Endothelial cell of umbilical vein (primary cell): ENCODE measurements around the gene HECW1. TPM values are rescaled to one million over a fixed set of nuclear protein-coding genes. Genes with fewer than 3 reads are reported as not detected.

Experiments
- BruUV-seq: library from RNA; stranded (reverse); fragments of 400-500 nt; replicated peaks from 2 replicates; lab custom pipeline; 2021; lab: Mats Ljungman, UMichigan
- CTCF ChIA-PET: fragments of 300-600, 350-600 bp; sonication (Branson Sonifier 250); formaldehyde crosslinking; loops from one replicate; lab custom pipeline; 2021; ENCODE audit warnings: antibody characterized with exemption, inconsistent platforms; lab: Charles Lee
- POLR2A ChIA-PET: fragments of 300-600, 350-600 bp; sonication (Branson Sonifier 250); formaldehyde crosslinking; loops from one replicate; lab custom pipeline; 2021; ENCODE audit warnings: antibody characterized with exemption, inconsistent platforms; lab: Charles Lee
- DNase-seq: peaks from one replicate; pipeline ENCODE4 v3.0.0-alpha.2; 2011; ENCODE audit warnings: low read depth, low spot score
- FAIRE-seq: peaks from 2 replicates; lab custom pipeline; 2011; peaks lifted over from hg19 to GRCh38; lab: Jason Lieb, UNC
- H2AFZ ChIP-seq: 2 replicates; pipeline ENCODE4 v1.6.0; 2012; ENCODE audit warnings: low read depth, low read length, control low read depth, inconsistent platforms
- H3K27ac ChIP-seq: 2 replicates; pipeline ENCODE4 v1.5.1; 2011; ENCODE audit warnings: low read depth, mild to moderate bottlenecking, control low read depth, low read length, moderate library complexity; ENCODE audit not compliant: insufficient read depth
- H3K27me3 ChIP-seq, 2 experiments: 2 replicates each; pipeline versions ENCODE4 v1.6.0 to v1.6.1; 2011; ENCODE audit warnings: low read length in 2 of 2, mixed read lengths in 1 of 2; ENCODE audit not compliant: control insufficient read depth in 2 of 2, insufficient read depth in 2 of 2
- H3K36me3 ChIP-seq, 2 experiments: 2 replicates in 1 of 2; 3 replicates in 1 of 2; pipeline ENCODE4 v1.5.1; 2011; ENCODE audit warnings: low read length in 2 of 2, mild to moderate bottlenecking in 1 of 2, moderate library complexity in 1 of 2; ENCODE audit not compliant: control insufficient read depth in 2 of 2, insufficient read depth in 2 of 2; ENCODE audit errors: extremely low read depth in 1 of 2
- H3K4me1 ChIP-seq: 3 replicates; pipeline ENCODE4 v1.5.1; 2011; ENCODE audit warnings: mild to moderate bottlenecking, low read length; ENCODE audit not compliant: control insufficient read depth, insufficient read depth; ENCODE audit errors: extremely low read depth
- H3K4me2 ChIP-seq: 2 replicates; pipeline ENCODE4 v1.6.1; 2011; ENCODE audit warnings: low read length, control low read depth, mixed read lengths; ENCODE audit not compliant: insufficient read depth
- H3K4me3 ChIP-seq, 3 experiments: fragments of 200-600 bp in 1 of 3; sonication (generic), shearing (Covaris generic) in 1 of 3; replicated peaks in 1 of 3; 2 replicates each; pipeline ENCODE4 v1.5.1; 2011 to 2016; ENCODE audit warnings: control low read depth in 3 of 3, low read length in 3 of 3, mild to moderate bottlenecking in 2 of 3, inconsistent platforms in 1 of 3, low read depth in 1 of 3, moderate library complexity in 1 of 3; ENCODE audit not compliant: insufficient read depth in 1 of 3
- H3K79me2 ChIP-seq: 2 replicates; pipeline ENCODE4 v1.6.0; 2012; ENCODE audit warnings: low read length, inconsistent platforms; ENCODE audit not compliant: control insufficient read depth, insufficient read depth
- H3K9ac ChIP-seq: replicated peaks from 2 replicates; pipeline ENCODE3; 2011; ENCODE audit warnings: low read length, control low read depth; ENCODE audit not compliant: insufficient read depth; ENCODE audit errors: extremely low read depth
- H3K9me1 ChIP-seq: replicated peaks from 3 replicates; pipeline ENCODE4 v1.6.0; 2011; ENCODE audit warnings: mild to moderate bottlenecking, low read length; ENCODE audit not compliant: control insufficient read depth, insufficient read depth; ENCODE audit errors: extremely low read depth
- H3K9me3 ChIP-seq: replicated peaks from 2 replicates; pipeline ENCODE4 v1.5.1; 2012; ENCODE audit warnings: low read length, inconsistent platforms; ENCODE audit not compliant: control insufficient read depth, insufficient read depth
- H4K20me1 ChIP-seq: replicated peaks from 2 replicates; pipeline ENCODE3; 2011; ENCODE audit warnings: mild to moderate bottlenecking, low read length; ENCODE audit not compliant: control insufficient read depth, insufficient read depth; ENCODE audit errors: extremely low read depth
- CTCF ChIP-seq, 2 donors: IDR thresholded peaks; 1 replicate in 1 of 2; 2 replicates in 1 of 2; pipeline ENCODE4 v1.5.1; 2011; ENCODE audit warnings: low read length in 2 of 2, mild to moderate bottlenecking in 2 of 2, moderate library complexity in 2 of 2, control low read depth in 1 of 2, inconsistent platforms in 1 of 2, low read depth in 1 of 2; ENCODE audit not compliant: insufficient read depth in 1 of 2; ENCODE audit errors: extremely low read depth in 1 of 2
- FOS ChIP-seq: IDR thresholded peaks from 2 replicates; pipeline ENCODE4 v1.6.1; 2011; ENCODE audit warnings: mild to moderate bottlenecking, low read length, moderate library complexity, borderline replicate concordance; ENCODE audit not compliant: insufficient read depth
- GATA2 ChIP-seq: IDR thresholded peaks from 2 replicates; pipeline ENCODE4 v1.7.0; 2011; ENCODE audit warnings: low read depth, mild to moderate bottlenecking, moderate library complexity, mixed read lengths, low read length; ENCODE audit not compliant: insufficient read length, insufficient read depth
- JUN ChIP-seq: IDR thresholded peaks from 2 replicates; pipeline ENCODE4 v1.6.1; 2011; ENCODE audit warnings: borderline replicate concordance, low read depth; ENCODE audit not compliant: insufficient read length, insufficient read depth
- MAX ChIP-seq: IDR thresholded peaks from 2 replicates; pipeline ENCODE4 v1.6.1; 2011; ENCODE audit not compliant: insufficient read depth, insufficient read length
- MYC ChIP-seq: IDR thresholded peaks from one replicate; pipeline ENCODE4 v1.6.1; 2011; ENCODE audit warnings: mild to moderate bottlenecking, low read depth, low read length
- POLR2A ChIP-seq: IDR thresholded peaks from 2 replicates; pipeline ENCODE4 v1.6.1; 2012; ENCODE audit warnings: low read depth, mild to moderate bottlenecking, control low read depth, low read length
- POLR2AphosphoS5 ChIP-seq: IDR thresholded peaks from 2 replicates; pipeline ENCODE4 v1.6.1; 2012; ENCODE audit warnings: low read depth, mild to moderate bottlenecking, control low read depth, low read length, moderate library complexity; ENCODE audit not compliant: insufficient read depth
- dilution Hi-C: fragments of 300-500 bp; cut with MboI; formaldehyde crosslinking; loops from one replicate; pipeline ENCODE4 v1.15.0; 2019; ENCODE audit warnings: low sequenced_read_pairs; ENCODE audit not compliant: extremely low pct_ligation_motif_present
- intact Hi-C: fragments of 100-400 bp; cut with micrococcal nuclease; formaldehyde crosslinking; loops from one replicate; pipeline ENCODE4 v1.10.0; 2022
- polyA plus RNA-seq, 4 experiments: library from polyadenylated mRNA; depleted of rRNA in 3 of 4; stranded (reverse) in 3 of 4; unstranded in 1 of 4; fragments of >200 nt; gene quantifications; 2 replicates each; pipeline versions ENCODE4 v1.2.1 to v1.2.3, GENCODE V29; 2011 to 2012; ENCODE audit warnings: missing spikeins in 1 of 4
- total RNA-seq: library from RNA; stranded (reverse); gene quantifications from 2 replicates; pipeline ENCODE4 v1.2.3, GENCODE V29; 2021

HECW1 gene
- total and polyA plus RNA-seq, 2 donors (not counting 3 experiments of a cell fraction or from before 2014, with no cell fraction given) = not detected

GRCh38 chr7:43364391-43364790 is 251.9 kb downstream of the HECW1 start:
- no peaks in the 10 kb centered on the region for H3K9me3 ChIP-seq
- H3K9ac ChIP-seq = no peak overlapping the region
- POLR2A ChIA-PET = no interaction called here
- dilution Hi-C loops (no loop called here), intact Hi-C loops (no loop called here)
- H3K36me3 ChIP-seq = no peaks in the 10 kb centered on the region
- H4K20me1 ChIP-seq = no peaks in the 10 kb centered on the region
- H3K4me3 ChIP-seq = no peak overlapping the region
- H3K27ac ChIP-seq = no peak overlapping the region
- no peaks in the 10 kb centered on the region for H3K79me2 ChIP-seq
- H3K4me1 ChIP-seq = no peaks in the 10 kb centered on the region
- no peak for TF ChIP-seq FOS
- no peak for TF ChIP-seq POLR2A
- TF ChIP-seq MYC = no peak
- no peak for TF ChIP-seq CTCF (IDR thresholded peaks at IDR 0.05; ENCODE audit: extremely low read depth in 1 of 2, insufficient read depth in 1 of 2, low read depth in 1 of 2, low read length in 2 of 2)
- TF ChIP-seq GATA2 = no peak
- TF ChIP-seq POLR2AphosphoS5 = no peak
- TF ChIP-seq JUN = no peak
- no peak for TF ChIP-seq MAX
- no peaks in the 10 kb centered on the region for H3K27me3 ChIP-seq
- H2AFZ ChIP-seq = no peak overlapping the region
- BruUV-seq = no TSS peak
- FAIRE-seq (no peak), DNase-seq (no peak)
- no peak overlapping the region for H3K4me2 ChIP-seq
- H3K9me1 ChIP-seq = no peaks in the 10 kb centered on the region
- CTCF ChIA-PET = no interaction called here
